Duodenal mucosa (tissue), 2 donors: Measurements from ENCODE around the gene DLL3.

ENCODE experiments used
- H3K27ac ChIP-seq: one replicate; pipeline ENCODE4 v1.7.0; 2013; ENCODE audit warnings: low read depth, low read length
- H3K27me3 ChIP-seq, 2 donors: one replicate each; pipeline ENCODE4 v1.7.0; 2013; ENCODE audit warnings: low read length in 2 of 2, control low read depth in 1 of 2; ENCODE audit not compliant: insufficient read depth in 2 of 2, control insufficient read depth in 1 of 2
- H3K36me3 ChIP-seq, 2 donors: one replicate each; pipeline ENCODE4 v1.7.0; 2013; ENCODE audit warnings: low read length in 2 of 2, control low read depth in 1 of 2; ENCODE audit not compliant: insufficient read depth in 2 of 2, control insufficient read depth in 1 of 2
- H3K4me1 ChIP-seq, 2 donors: one replicate each; pipeline ENCODE4 v1.7.0; 2013; ENCODE audit warnings: low read length in 2 of 2, control low read depth in 1 of 2; ENCODE audit not compliant: insufficient read depth in 2 of 2, control insufficient read depth in 1 of 2
- H3K4me3 ChIP-seq, 2 donors: one replicate each; pipeline ENCODE4 v1.7.0; 2013; ENCODE audit warnings: low read length in 2 of 2, low read depth in 1 of 2
- H3K9ac ChIP-seq, 2 donors: one replicate each; pipeline ENCODE4 v1.7.0; 2013; ENCODE audit warnings: low read length in 2 of 2, low read depth in 1 of 2
- H3K9me3 ChIP-seq, 2 donors: one replicate each; pipeline ENCODE4 v1.7.0; 2013; ENCODE audit warnings: low read length in 2 of 2, control low read depth in 1 of 2; ENCODE audit not compliant: control insufficient read depth in 1 of 2

The DLL3 gene

GRCh38 chr19:39544226-39544903, 45.6 kb downstream of the DLL3 start:
- Histone ChIP-seq H3K27ac (no peak overlapping the region), H3K4me1 (peaks cover 0 to 5% of the 10 kb centered on the region in 2 donors), H3K9ac (no peak overlapping the region), H3K27me3 (peaks cover 4 to 7% of the 10 kb centered on the region in 2 donors), H3K36me3 (no peaks in the 10 kb centered on the region), H3K4me3 (no peak overlapping the region), H3K9me3 (no peaks in the 10 kb centered on the region)

DNA sequence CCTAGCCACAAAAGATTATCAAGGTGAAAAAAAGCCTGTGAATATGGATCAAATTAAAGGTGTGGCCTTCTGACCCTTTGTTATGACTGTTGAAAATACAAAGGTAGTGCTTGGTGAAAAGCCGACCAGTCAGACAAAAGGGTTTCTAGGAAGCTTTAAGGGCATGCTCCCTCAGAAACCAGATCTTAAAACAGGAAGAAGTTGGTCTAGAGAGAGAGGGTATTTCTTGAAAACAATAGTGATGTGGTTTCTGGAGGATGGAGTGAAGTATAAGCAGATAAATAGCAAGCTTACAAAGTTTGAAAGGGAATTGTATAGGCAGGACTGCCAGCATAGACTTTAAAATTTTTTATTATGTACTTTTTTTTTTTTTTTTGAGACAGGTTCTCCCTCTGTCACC, 46.2 kb downstream of the DLL3 start:
- H3K9ac ChIP-seq = no peak overlapping the region
- no peak overlapping the region for H3K27ac ChIP-seq
- peaks cover 4 to 7% of the 10 kb centered on the region in 2 donors for H3K27me3 ChIP-seq
- no peaks in the 10 kb centered on the region for H3K9me3 ChIP-seq
- peaks cover 0 to 4% of the 10 kb centered on the region in 2 donors for H3K4me1 ChIP-seq
- no peak overlapping the region for H3K4me3 ChIP-seq
- H3K36me3 ChIP-seq = no peaks in the 10 kb centered on the region

DNA sequence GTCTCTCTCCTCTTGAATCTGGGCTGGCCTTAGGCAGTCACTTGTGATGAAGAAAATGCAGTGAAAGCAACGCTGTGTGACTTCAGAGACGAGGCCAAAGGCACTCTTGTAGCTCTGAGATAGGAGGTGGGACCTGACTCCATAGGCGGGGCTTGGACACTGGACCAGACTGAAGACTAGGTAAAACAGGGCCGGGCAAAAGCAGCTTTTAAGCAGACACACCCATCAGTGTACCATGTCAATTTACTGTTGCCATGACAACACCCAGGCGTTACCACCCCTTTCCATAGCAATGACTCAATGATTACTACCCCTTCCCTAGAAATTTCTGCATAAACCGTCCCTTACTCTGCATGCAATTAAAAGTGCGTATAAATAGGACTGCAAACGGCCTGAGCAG, 47.9 kb downstream of the DLL3 start:
- H3K9me3 ChIP-seq = no peaks in the 10 kb centered on the region
- peaks cover 4 to 7% of the 10 kb centered on the region in 2 donors for H3K27me3 ChIP-seq
- H3K27ac ChIP-seq = no peak overlapping the region
- H3K36me3 ChIP-seq = no peaks in the 10 kb centered on the region
- no peak overlapping the region for H3K9ac ChIP-seq
- no peaks in the 10 kb centered on the region for H3K4me1 ChIP-seq
- no peak overlapping the region for H3K4me3 ChIP-seq

DNA sequence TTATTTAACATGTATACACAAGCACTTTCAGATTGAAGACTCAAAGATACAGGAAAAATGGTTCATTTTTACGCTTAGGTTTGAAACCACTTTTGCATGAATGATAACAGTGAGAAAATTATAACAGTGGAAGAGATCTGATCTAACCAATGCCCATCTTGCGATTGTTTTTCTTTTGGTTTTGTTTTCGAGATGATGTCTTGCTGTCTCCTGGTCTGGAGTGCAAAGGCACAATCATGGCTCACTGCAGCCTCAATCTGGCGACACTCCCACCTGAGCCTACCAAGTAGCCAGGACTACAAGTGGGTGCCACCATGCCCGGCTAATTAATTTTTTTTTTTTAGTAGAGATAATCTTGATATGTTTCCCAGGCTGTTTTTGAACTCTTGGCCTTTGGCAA, 51.5 kb downstream of the DLL3 start:
- Histone ChIP-seq H3K9me3 (no peaks in the 10 kb centered on the region), H3K4me3 (no peak overlapping the region), H3K9ac (no peak overlapping the region), H3K4me1 (no peaks in the 10 kb centered on the region), H3K36me3 (no peaks in the 10 kb centered on the region), H3K27me3 (peaks cover 4 to 7% of the 10 kb centered on the region in 2 donors), H3K27ac (no peak overlapping the region)

- no peak overlapping the region for H3K27ac ChIP-seq
- H3K9me3 ChIP-seq = no peaks in the 10 kb centered on the region
- H3K4me1 ChIP-seq = peaks cover 7 to 8% of the 10 kb centered on the region in 2 donors
- H3K9ac ChIP-seq = no peak overlapping the region
- H3K4me3 ChIP-seq = no peak overlapping the region
- H3K27me3 ChIP-seq = peaks cover 0 to 4% of the 10 kb centered on the region in 2 donors
- no peaks in the 10 kb centered on the region for H3K36me3 ChIP-seq
These were observed 54.4 kb downstream of the DLL3 start for GRCh38 chr19:39553082-39553652.

GRCh38 chr19:39554701-39555311, 56.1 kb downstream of the DLL3 start:
- Histone ChIP-seq H3K9me3 (no peaks in the 10 kb centered on the region), H3K27me3 (peaks cover 0 to 4% of the 10 kb centered on the region in 2 donors), H3K4me3 (no peak overlapping the region), H3K4me1 (peaks cover 8 to 17% of the 10 kb centered on the region in 2 donors), H3K36me3 (no peaks in the 10 kb centered on the region), H3K27ac (no peak overlapping the region), H3K9ac (no peak overlapping the region)

DNA sequence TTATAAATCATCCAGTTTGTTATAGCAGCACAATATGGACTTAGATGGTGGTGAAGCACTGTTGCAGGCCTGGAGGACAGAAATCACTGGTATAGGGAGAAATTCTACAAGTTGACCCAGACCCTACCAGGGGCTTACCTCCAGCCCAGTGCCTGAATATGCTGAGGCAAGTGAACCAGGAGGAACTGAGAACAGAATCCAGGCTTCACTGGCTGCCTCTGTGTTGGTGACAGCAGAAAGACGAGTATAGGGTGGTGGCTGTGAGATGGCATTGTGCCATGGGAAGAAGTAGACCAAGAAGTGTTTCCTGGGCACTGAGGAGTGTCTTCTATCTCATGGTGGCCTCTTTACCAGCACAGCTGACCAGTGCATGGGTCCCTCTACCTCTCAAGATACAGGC, 57.1 kb downstream of the DLL3 start:
- Histone ChIP-seq H3K9me3 (no peaks in the 10 kb centered on the region), H3K9ac (no peak overlapping the region), H3K4me3 (no peak overlapping the region), H3K36me3 (no peaks in the 10 kb centered on the region), H3K4me1 (peaks cover 8 to 17% of the 10 kb centered on the region in 2 donors), H3K27ac (no peak overlapping the region), H3K27me3 (peaks cover 0 to 4% of the 10 kb centered on the region in 2 donors)
